ENCODE data around the gene LRRC74B. TPM values are rescaled to one million over a fixed set of nuclear protein-coding genes. Genes with fewer than 3 reads are reported as not detected.

LRRC74B gene
- total RNA-seq, 3 donors from 2014 or later: not detected

- DNase-seq (no peak), ATAC-seq (no peak)
- no peaks in the 10 kb centered on the region for H3K27me3 Mint-ChIP-seq (ENCODE audit: low read depth)
- H3K4me3 Mint-ChIP-seq: no peak overlapping the region
- no peaks in the 10 kb centered on the region for H3K9me3 Mint-ChIP-seq
- no peaks in the 10 kb centered on the region for H3K36me3 Mint-ChIP-seq (ENCODE audit: insufficient read depth)
- H3K4me1 Mint-ChIP-seq (ENCODE audit: low read depth): peaks cover 15% of the 10 kb centered on the region
Observed at GRCh38 chr22:21009638-21010425, 35.9 kb upstream of the LRRC74B start.

DNA sequence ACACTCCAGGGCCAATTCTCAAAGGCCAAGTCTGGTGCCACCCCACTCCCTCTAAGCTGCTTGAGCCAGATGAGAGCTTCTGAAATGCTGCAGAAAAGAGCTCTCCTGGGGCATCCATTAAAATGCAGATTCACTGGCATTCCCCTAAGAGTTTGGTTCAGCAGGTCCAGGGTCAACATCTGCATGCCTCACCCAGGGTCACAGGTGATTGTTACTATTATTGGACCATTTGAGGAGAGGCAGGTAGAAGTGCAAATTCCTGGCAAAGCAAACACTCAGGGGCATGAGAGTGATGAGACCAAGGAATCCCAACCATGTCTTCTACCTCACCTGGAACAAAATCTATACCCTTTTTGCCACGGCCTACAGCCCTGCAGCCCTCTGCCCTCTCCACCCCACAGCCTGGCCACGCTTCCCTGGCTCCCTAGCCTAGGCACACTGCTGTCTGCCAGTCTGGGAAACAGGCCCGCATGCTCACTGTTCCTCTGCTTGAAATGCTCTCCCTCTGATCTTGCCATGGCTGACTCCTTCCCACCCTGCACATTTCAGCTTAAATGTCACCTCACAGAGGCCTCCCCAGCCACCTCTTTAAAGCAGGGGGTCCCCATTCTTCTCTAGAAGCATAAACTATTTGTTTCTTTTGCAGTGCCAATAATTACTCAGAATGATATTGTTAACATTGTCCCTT lies 35.2 kb upstream of the LRRC74B start:
- no peak for DNase-seq
- H3K27me3 Mint-ChIP-seq (ENCODE audit: low read depth): no peaks in the 10 kb centered on the region
- H3K36me3 Mint-ChIP-seq (ENCODE audit: insufficient read depth): no peaks in the 10 kb centered on the region
- ATAC-seq: no peak
- no peak overlapping the region for H3K4me3 Mint-ChIP-seq
- peaks cover 22% of the 10 kb centered on the region for H3K4me1 Mint-ChIP-seq (ENCODE audit: low read depth)
- no peaks in the 10 kb centered on the region for H3K9me3 Mint-ChIP-seq

DNA sequence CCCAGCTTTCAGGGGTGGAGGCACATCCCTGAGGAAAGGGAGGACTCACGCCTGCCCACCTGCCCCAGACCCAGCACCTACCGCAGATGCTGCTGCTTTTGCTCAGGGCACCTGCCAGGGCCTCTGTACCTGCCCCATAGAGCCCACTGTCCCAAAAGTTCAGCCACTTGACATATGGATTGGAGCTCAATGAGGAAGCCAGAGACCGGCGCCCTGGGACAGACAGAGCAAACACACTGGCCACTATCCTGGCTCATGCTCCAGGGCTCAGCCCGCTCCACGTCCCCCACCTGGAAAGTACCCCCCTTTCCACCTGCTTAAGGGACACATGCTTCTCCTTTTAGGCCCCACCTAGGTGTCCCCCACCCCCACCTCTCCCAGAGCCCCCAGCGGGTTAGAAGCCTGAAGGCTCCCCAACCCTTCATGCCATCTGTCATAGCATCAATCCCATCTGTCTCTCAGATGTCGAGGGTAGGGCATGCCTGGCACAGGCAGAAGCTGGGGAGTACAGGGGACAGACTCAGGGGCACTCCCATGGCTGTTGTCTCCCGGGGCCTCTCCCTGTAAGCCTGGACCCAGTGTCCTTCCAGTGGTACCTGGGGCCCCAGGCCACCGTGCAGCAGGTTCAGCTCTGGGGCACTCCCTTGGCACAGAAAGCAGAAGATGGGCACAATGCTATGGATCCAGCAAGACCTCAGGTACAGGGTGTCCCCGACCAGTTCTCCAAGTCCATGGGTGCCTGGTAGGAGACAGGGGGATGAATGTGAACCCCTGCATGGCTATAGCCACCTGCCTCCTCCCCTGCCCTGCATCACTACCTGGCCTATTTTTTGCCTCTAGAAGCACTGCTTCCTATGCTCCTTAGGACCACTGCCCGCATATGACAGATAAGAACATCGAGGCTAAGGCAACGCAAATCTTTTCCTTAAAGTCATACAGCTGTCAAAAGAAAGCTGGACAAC lies 33.0 kb upstream of the LRRC74B start:
- H3K9me3 Mint-ChIP-seq: no peaks in the 10 kb centered on the region
- no peaks in the 10 kb centered on the region for H3K27me3 Mint-ChIP-seq (ENCODE audit: low read depth)
- H3K36me3 Mint-ChIP-seq (ENCODE audit: insufficient read depth): no peaks in the 10 kb centered on the region
- H3K4me3 Mint-ChIP-seq: peak overlapping the region; percentile 68
- peaks cover 27% of the 10 kb centered on the region for H3K4me1 Mint-ChIP-seq (ENCODE audit: low read depth)
- ATAC-seq (no peak), DNase-seq (no peak)

DNA sequence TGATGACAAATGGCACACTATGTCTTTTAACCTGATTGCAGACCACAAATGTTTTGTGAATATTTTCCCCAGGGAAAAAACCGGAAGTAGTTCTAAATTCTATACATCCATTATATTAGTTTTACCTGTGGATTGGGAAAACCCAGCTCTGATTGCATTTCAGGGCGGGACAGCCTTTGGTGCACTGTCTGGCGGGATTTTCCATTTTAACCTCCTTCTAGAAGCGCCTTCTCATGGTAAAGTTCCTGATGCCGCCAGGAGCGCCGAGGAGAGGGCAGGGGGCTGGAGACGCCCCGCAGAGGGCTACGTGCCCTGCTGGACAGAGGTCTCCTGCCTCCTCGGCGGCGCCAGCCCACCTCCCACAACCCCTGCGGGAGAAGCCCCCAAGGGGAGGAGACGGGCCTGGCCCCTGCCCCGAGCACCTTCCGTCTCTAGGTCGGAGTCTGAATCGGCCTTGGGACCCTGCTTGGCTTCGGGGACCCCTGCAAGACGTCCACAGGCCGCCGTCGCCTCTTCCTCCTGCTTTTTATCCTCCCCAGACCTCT lies 32.0 kb upstream of the LRRC74B start:
- Mint-ChIP-seq H3K4me3 (peak overlapping the region; percentile 83), H3K9me3 (no peaks in the 10 kb centered on the region), H3K36me3 (ENCODE audit: insufficient read depth) (no peaks in the 10 kb centered on the region), H3K4me1 (ENCODE audit: low read depth) (peaks cover 27% of the 10 kb centered on the region), H3K27me3 (ENCODE audit: low read depth) (no peaks in the 10 kb centered on the region)
- DNase-seq: no peak
- peak in 1 of 2 donors; percentile 7 for ATAC-seq

DNA sequence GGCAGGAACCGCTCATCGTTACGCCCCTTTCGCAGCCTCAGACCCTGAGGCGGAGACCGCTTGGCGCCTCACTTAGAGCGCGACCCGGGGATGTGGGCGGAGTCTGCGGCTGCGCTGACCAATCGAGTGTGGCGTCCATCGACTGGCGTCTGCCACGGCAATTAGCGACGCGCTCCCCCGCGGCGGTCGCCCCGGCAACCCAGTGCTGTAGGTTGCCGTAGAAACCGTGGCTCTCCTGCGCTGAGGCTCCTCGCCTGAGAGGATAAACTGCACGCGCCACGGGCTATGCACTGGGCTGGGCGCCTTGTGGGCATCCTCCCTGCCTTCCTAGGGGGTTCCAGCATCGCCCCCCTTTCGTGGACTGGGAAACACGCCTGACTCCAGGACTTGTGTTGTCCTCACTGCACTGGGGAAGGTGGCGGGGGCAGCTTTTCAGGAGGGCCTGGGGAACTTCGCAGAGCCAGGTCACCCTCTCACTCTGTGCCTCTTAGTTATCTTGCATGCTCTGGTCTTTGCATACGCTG lies 31.5 kb upstream of the LRRC74B start:
- DNase-seq (peak; percentile 73), ATAC-seq (peak; percentile 97 to 98)
- no peaks in the 10 kb centered on the region for H3K36me3 Mint-ChIP-seq (ENCODE audit: insufficient read depth)
- H3K27me3 Mint-ChIP-seq (ENCODE audit: low read depth): no peaks in the 10 kb centered on the region
- H3K4me1 Mint-ChIP-seq (ENCODE audit: low read depth): peaks cover 27% of the 10 kb centered on the region
- H3K9me3 Mint-ChIP-seq: no peaks in the 10 kb centered on the region
- H3K4me3 Mint-ChIP-seq: peak overlapping the region; percentile 83

DNA sequence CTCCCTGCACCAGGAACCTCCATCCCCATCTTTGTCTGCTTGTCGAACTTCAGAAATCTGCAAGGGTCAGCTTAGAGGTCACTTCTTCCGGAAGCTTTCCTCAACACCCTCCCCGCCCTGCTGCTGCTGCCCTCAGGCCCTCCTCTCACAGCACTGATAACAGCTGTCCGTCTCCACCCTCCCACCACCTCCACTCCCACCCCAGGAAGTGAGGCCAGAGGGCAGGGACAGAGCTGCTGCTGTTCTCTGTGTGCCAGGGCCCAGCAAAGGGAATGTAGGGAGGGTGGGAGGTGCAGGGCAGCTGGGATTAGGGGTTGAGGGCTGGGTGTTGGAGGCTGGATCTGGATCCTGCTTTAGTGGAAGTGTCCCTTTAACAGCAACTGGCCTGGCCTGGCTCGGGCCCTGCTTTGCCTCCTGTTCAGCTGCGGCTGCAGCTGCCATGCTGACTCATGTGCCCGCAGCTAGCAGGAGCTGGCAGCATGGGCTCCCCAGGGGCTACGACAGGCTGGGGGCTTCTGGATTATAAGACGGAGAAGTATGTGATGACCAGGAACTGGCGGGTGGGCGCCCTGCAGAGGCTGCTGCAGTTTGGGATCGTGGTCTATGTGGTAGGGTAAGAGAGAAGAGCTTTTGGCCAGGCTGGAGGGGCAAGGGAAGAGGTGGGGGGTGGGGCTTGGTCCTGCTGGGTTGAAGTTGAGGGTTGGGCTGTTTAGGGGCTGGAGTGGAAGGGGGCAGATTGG lies 30.9 kb upstream of the LRRC74B start, which contains the start of gene P2RX6:
TSS of gene P2RX6 (plus strand) at position 440 of the 740 bp plus-strand sequence. CDS start at position 450, 10 bp downstream.
- H3K36me3 Mint-ChIP-seq (ENCODE audit: insufficient read depth): no peaks in the 10 kb centered on the region
- peak within 1 kb of the TSS; percentile 83 for H3K4me3 Mint-ChIP-seq
- DNase-seq (no peak), ATAC-seq (no peak)
- H3K27me3 Mint-ChIP-seq (ENCODE audit: low read depth): no peaks in the 10 kb centered on the region
- peaks cover 27% of the 10 kb centered on the region for H3K4me1 Mint-ChIP-seq (ENCODE audit: low read depth)
- no peaks in the 10 kb centered on the region for H3K9me3 Mint-ChIP-seq

- Mint-ChIP-seq H3K27me3 (ENCODE audit: low read depth) (no peaks in the 10 kb centered on the region), H3K4me3 (no peak overlapping the region)
- no peak for ATAC-seq
Observed at GRCh38 chr22:21015466-21016006, 30.2 kb upstream of the LRRC74B start.

GRCh38 chr22:21016644-21017420 lies 28.9 kb upstream of the LRRC74B start:
- no peak for ATAC-seq
- DNase-seq: no peak
- Mint-ChIP-seq H3K27me3 (ENCODE audit: low read depth) (peaks cover 3% of the 10 kb centered on the region), H3K4me3 (peak overlapping the region; percentile 21), H3K4me1 (ENCODE audit: low read depth) (peaks cover 27% of the 10 kb centered on the region), H3K9me3 (no peaks in the 10 kb centered on the region), H3K36me3 (ENCODE audit: insufficient read depth) (no peaks in the 10 kb centered on the region)

More at GRCh38 chr22:21015466-21016006, 30.2 kb upstream of the LRRC74B start:
- no peaks in the 10 kb centered on the region for H3K9me3 Mint-ChIP-seq
- H3K36me3 Mint-ChIP-seq (ENCODE audit: insufficient read depth): no peaks in the 10 kb centered on the region
- DNase-seq: no peak
- peaks cover 27% of the 10 kb centered on the region for H3K4me1 Mint-ChIP-seq (ENCODE audit: low read depth)

- Mint-ChIP-seq H3K4me1 (ENCODE audit: low read depth) (peaks cover 24% of the 10 kb centered on the region), H3K27me3 (ENCODE audit: low read depth) (peaks cover 3% of the 10 kb centered on the region), H3K9me3 (no peaks in the 10 kb centered on the region), H3K4me3 (no peak overlapping the region), H3K36me3 (ENCODE audit: insufficient read depth) (no peaks in the 10 kb centered on the region)
- ATAC-seq (no peak), DNase-seq (no peak)
Observed at GRCh38 chr22:21018314-21018713, 27.4 kb upstream of the LRRC74B start.

GRCh38 chr22:21020802-21021429 lies 24.8 kb upstream of the LRRC74B start:
- no peaks in the 10 kb centered on the region for H3K36me3 Mint-ChIP-seq (ENCODE audit: insufficient read depth)
- ATAC-seq: peak in 1 of 2 donors; percentile 63

GRCh38 chr22:21022507-21022906 lies 23.2 kb upstream of the LRRC74B start:
- Mint-ChIP-seq H3K4me3 (no peak overlapping the region), H3K9me3 (no peaks in the 10 kb centered on the region), H3K36me3 (ENCODE audit: insufficient read depth) (no peaks in the 10 kb centered on the region), H3K4me1 (ENCODE audit: low read depth) (peaks cover 10% of the 10 kb centered on the region), H3K27me3 (ENCODE audit: low read depth) (peaks cover 3% of the 10 kb centered on the region)
- DNase-seq (no peak), ATAC-seq (no peak)

More at GRCh38 chr22:21020802-21021429, 24.8 kb upstream of the LRRC74B start:
- H3K9me3 Mint-ChIP-seq: no peaks in the 10 kb centered on the region
- peaks cover 3% of the 10 kb centered on the region for H3K27me3 Mint-ChIP-seq (ENCODE audit: low read depth)
- H3K4me1 Mint-ChIP-seq (ENCODE audit: low read depth): peaks cover 14% of the 10 kb centered on the region
- no peak overlapping the region for H3K4me3 Mint-ChIP-seq
- no peak for DNase-seq

Measured in activated T-cell treated with anti-CD3 and anti-CD28 coated beads, Interleukin-2, amount 50 U/mL, for 4 hours (primary cell).